ENCODE data around the gene CHMP6.

Gene CHMP6

DNA sequence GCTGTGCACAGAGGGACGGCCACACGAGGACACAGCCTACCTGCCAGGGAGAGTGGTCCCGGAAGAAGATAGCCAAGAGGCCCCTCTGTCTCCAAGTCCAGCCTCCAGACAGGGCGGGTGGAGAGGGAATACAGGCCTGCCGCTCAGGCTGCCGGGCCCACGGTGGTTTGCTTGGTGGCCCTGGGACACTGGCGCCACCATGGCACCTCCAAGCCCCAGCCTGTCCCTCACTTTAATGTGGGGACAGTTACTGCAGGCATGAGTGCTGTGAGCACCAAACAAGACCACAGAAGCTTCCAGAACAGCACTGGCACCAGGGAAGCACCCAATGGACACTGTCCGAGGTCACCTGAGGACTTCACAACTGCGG is 22.0 kb upstream of the CHMP6 start:
- intact Hi-C loops (cut with DNase I): loop anchor here (2.0 kb wide), 1 partner anchor 103 kb away; no protein-coding TSS in a partner anchor
- DNase-seq: peak in 1 of 10 donors; percentile 62

DNA sequence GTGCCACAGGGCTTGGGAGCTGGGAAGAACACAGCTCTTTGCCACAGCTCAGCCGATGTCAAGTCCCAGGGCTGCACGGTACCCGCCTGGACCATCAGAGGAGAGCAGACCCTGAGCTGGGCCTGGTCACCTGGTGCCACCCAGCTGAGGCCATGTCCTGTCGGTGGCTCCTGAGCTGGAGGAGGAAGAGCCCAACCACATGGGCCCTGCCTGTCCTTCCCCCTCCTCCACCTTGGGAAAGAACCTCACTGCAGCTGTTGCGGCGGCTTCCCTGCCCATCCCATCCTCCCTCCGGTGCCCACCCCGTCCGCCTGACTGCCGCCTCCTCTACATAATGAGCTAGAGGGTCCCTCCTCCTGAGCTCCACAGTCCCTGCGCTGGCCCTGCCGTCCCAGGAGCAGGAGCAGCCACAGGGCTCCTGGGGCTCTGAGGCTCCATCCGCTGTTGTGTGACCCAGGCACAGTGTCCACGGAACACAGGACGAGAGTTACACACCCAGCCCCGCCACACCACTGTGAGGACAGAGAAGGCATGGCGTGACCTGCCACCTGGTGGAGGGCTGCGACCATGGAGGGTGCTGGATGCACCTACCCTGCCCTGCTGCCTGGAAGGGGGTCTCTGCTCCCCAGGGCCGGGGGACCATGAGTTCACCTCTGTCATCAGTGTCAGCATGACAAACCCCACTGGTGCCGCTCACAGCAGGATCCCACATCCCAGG is 21.4 kb upstream of the CHMP6 start:
- intact Hi-C loops (cut with DNase I): loop anchor here (2.0 kb wide), 1 partner anchor 103 kb away; no protein-coding TSS in a partner anchor
- peak in 9 of 10 donors; percentile 52 to 93 (median 67) for DNase-seq

DNA sequence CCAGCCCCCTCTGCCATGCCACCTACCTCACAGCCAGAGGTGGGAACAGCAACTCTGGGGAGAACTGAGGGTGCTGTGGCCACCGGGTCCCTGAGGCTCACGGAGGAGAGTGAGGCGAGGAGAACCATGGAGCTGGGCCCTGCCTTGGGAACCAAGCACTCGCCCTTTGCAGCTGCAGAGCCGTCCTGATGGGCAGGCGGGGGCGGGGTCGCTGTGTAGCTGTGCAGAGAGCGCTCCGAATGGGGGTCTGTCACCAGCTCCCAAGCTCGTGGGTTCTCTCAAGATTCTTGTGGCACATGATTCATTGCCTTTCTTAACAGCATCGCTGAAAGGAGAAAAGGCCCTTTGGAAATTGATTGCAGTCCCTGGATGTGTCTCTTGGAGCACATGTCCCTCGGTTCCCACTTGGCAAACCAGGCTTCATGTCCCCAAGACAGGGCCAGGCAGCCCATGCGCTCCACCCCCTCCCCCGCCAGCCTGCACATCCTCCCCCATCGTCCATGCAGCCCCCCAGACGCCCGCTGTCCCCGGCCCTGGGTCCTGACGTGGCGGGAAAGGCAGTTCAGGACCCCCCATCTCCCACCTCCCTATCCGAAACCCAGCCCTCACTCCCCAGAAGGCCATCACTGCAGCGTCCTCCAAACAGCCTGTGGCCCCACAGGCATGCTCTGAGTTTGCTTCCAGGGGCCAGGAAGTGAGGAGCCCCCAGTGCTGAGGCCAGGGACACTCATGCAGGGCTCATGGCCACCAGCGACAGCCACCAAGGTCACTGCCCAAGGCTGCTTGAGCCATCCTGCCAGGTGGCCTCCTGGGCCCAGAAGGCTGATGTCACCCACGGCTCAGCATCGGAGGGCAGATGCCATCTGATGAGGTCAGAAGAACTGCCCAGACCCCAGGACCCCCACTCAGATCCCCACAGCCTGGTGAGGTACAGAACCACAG is 20.6 kb upstream of the CHMP6 start:
- intact Hi-C loops (cut with DNase I): loop anchor here (2.0 kb wide), 1 partner anchor 104 kb away; no protein-coding TSS in a partner anchor
- DNase-seq: peak in 1 of 10 donors; percentile 86

- no peak for DNase-seq
- intact Hi-C loops (cut with DNase I): loop anchor here (2.0 kb wide), 1 partner anchor 105 kb away; no protein-coding TSS in a partner anchor
These were observed 19.8 kb upstream of the CHMP6 start for GRCh38 chr17:80971704-80972304.

GRCh38 chr17:80976701-80977100 is 14.9 kb upstream of the CHMP6 start:
- intact Hi-C loops (cut with DNase I): no loop called here
- no peak for DNase-seq

DNA sequence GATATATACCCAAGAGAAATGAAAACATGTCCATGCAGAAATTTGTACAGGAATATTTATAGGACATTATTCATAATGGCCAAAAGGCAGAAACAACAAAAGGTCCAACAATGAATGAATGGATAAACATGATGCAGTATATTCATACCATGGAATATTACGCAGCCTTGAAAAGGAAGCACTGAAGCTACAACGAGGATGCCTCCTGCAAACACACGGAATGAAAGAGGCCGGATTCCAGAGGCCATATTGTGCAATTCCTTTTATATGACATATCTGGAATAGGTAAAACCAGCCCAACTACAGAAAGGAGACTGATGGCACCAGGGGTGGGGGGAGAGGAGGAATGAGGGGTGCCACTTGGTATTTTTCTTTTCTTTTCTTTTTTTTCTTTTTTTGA is 14.5 kb upstream of the CHMP6 start:
- intact Hi-C loops (cut with DNase I): no loop called here

DNA sequence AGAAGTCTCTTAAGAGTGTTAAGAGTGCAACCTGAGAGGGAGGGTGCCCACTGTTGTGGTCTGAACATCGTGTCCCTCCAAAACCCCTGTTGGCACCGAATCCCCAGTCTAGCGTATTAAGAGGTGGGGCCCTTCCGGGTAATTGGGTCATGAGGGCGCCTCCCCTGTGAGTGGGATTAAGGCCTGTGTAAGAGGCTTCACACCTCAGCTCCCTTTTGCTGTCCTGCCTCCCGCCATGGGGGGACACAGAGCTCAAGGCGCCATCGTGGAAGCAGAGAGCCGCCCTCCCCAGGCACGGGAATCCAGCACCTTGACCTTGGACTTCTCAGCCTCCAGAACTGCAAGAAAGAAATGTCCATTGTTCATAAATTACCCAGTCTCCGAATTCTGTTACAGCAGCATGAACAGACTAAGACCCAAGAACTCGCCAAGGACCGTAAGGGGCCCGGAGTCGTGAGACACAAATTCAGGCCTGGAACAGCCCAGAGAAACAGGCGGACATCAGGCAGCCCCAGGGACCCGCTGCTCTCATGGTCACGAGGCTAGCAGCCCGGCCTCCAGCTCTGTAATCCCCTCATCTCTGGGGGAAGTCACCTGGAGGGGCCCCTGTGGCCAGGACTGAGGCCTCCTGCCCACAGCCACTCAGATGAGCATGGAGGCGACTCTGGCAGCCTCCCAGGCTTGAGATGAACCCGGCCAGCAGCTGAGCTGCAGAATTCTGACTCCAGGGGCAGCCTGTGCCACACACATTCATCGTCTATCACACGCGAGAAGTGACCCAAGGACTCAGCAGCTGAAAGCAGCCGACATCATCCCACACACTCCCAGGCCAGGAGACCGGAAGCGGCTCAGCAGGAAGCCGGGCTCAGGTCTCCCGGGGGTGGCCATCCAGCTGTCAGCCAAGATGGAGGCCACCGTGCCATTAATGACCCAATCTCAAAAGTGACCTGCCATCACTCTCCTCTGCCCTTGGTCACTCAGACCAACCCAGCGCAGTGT is 12.8 kb upstream of the CHMP6 start:
- intact Hi-C loops (cut with DNase I): no loop called here
- DNase-seq: peak in 1 of 10 donors; percentile 62

More for the DNA sequence above, 14.5 kb upstream of the CHMP6 start:
- DNase-seq: no peak

- DNase-seq: no peak
- intact Hi-C loops (cut with DNase I): no loop called here
These were observed 11.9 kb upstream of the CHMP6 start for GRCh38 chr17:80979547-80980378.

DNA sequence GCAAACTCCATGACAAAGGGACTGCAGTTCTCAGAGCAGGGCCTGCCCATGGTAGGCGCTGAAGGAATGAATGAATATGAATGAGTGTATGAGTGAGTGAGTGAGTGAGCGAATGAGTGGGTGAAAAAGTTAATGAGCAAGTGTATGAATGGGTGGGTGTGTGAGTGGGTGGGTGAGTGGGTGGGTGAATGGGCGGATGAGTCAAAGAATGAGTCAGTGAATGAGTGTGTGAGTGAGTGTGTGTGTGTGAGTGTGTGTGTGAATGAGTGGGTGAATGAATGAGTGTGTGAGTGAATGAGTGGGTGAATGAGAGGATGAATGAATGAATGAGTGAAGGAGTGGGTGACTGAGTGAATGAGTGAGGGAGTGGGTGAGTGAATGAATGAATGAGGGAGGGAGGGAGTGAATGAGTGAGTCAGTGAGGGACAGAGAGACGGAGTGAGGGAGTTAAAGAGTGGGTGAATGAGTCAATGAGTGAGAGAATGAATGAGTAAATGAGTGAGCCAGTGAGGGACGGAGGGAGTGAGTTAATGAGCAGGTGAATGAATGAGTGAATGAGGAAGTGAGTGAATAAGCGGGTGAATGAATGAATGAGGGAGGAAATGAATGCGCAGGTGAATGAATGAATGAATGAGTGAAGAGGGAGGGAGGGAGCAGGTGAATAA is 11.1 kb upstream of the CHMP6 start:
- DNase-seq: no peak
- intact Hi-C loops (cut with DNase I): loop anchor here (1.0 kb wide), 1 partner anchor 553 kb away; no protein-coding TSS in a partner anchor

GRCh38 chr17:80981062-80981902 is 10.4 kb upstream of the CHMP6 start:
- DNase-seq: no peak
- intact Hi-C loops (cut with DNase I): loop anchor here (1.0 kb wide), 1 partner anchor 554 kb away; no protein-coding TSS in a partner anchor

GRCh38 chr17:80981929-80982425 is 9.7 kb upstream of the CHMP6 start:
- intact Hi-C loops (cut with DNase I): loop anchor here (1.0 kb wide), 1 partner anchor 555 kb away; no protein-coding TSS in a partner anchor
- no peak for DNase-seq

- DNase-seq: no peak
- intact Hi-C loops (cut with DNase I): no loop called here
These were observed 9.1 kb upstream of the CHMP6 start for GRCh38 chr17:80982426-80982974.

- DNase-seq: no peak
- intact Hi-C loops (cut with DNase I): no loop called here
These were observed 8.1 kb upstream of the CHMP6 start for GRCh38 chr17:80983545-80983944.

- intact Hi-C loops (cut with DNase I): no loop called here
- no peak for DNase-seq
These were observed 6.9 kb upstream of the CHMP6 start for GRCh38 chr17:80984749-80985148.

DNA sequence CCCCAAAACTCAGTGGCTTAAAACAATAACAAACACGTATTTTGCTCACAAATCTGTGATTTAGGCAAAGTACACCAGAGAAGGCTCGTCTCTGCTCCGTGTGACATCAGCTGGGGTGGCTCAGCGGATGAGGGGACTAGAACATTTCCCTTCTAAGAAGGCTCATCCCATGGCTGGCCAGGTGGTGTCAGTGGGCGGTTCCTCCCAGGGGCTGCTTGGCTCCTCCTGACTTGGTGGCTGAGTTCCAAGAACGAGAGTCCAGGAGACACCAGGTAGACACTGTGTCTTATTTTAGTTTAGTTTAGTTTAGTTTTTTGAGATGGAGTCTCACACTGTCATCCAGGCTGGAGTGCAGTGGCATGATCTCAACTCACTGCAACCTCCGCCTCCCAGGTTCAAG is 5.6 kb upstream of the CHMP6 start:
- intact Hi-C loops (cut with DNase I): no loop called here
- DNase-seq: peak in 1 of 10 donors; percentile 43

DNA sequence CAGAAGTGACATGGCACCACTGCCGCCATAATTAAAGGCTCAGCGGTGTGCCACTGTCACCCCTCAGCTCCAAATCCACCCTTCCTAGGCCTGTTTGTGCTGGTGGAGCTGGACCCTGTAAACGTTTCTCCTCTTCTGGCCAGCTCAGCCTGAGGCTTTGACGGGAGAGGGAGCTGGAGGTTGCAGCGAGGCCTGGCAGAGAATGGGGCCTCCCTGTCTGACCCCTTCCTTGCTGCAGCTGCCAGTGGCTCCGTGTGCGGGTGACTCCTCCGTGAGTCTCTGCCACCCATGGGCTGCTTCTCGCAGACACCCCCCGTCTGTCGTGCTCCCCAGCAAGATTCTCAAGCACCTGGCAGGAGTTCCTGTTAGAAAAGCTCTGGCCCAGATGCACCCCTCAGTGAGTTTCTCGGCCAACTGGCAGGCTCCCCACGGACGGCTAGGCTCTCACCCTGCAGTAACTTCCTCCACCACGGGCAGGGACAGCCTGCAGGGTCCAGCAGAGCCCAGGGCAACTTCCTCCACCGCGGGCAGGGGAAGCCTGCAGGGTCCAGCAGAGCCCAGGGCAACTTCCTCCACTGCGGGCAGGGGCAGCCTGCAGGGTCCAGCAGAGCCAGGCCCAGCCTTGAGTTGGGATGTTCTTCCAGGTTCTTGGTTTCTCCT is 4.7 kb upstream of the CHMP6 start:
- intact Hi-C loops (cut with DNase I): no loop called here
- peak in 1 of 10 donors; percentile 87 for DNase-seq

Data from posterior cingulate gyrus (tissue), 11 donors.